Tibial nerve (tissue), 4 donors: ENCODE data around the gene KIRREL3. TPM values are rescaled to one million over a fixed set of nuclear protein-coding genes. Genes with fewer than 3 reads are reported as not detected.

Experiments used
- DNase-seq, 2 donors: peaks; one replicate each; pipeline ENCODE4 v3.0.0-alpha.2; 2019; ENCODE audit warnings: low spot score in 2 of 2
- H3K27ac ChIP-seq, 4 donors: fragments of 200-600 bp; sonication (generic) in 3 of 4; one replicate each; pipeline ENCODE4 v1.5.1; 2017 to 2019; ENCODE audit warnings: mild to moderate bottlenecking in 1 of 4
- H3K27me3 ChIP-seq, 2 donors: fragments of 200-600 bp; sonication (generic) in 1 of 2; one replicate each; pipeline versions ENCODE4 v1.5.1 to v1.6.0; 2017 to 2019
- H3K36me3 ChIP-seq, 3 donors: fragments of 200-600 bp; sonication (generic); one replicate each; pipeline ENCODE4 v1.5.1; 2018 to 2019
- H3K4me1 ChIP-seq, 4 donors: fragments of 200-600 bp; sonication (generic) in 3 of 4; one replicate each; pipeline ENCODE4 v1.5.1; 2017 to 2019
- H3K4me3 ChIP-seq, 4 donors: fragments of 200-600 bp; sonication (generic) in 3 of 4; one replicate each; pipeline ENCODE4 v1.5.1; 2017 to 2019; ENCODE audit warnings: mild to moderate bottlenecking in 1 of 4, moderate library complexity in 1 of 4
- H3K9me3 ChIP-seq, 4 donors: fragments of 200-600 bp; sonication (generic) in 3 of 4; one replicate each; pipeline ENCODE4 v1.5.1; 2017 to 2019
- EP300 ChIP-seq, 2 donors: sonication (generic); formaldehyde crosslinking; IDR thresholded peaks; one replicate each; pipeline ENCODE4 v1.6.1; 2017; ENCODE audit warnings: antibody characterized with exemption in 2 of 2, mild to moderate bottlenecking in 1 of 2
- POLR2A ChIP-seq, 2 donors: fragments of 450-650 bp; IDR thresholded peaks; one replicate each; pipeline ENCODE4 v1.6.1; 2017; ENCODE audit warnings: antibody characterized with exemption in 2 of 2, mild to moderate bottlenecking in 2 of 2, moderate library complexity in 2 of 2
- WGBS, 2 donors: methylation state at CpG; one replicate each; pipeline ENCODE4 v1.1.5; 2018; 5-methylcytosine and 5-hydroxymethylcytosine counted together
- total RNA-seq, 4 donors: library from RNA; depleted of rRNA; stranded (reverse); fragments of >200 nt; gene quantifications; one replicate each; pipeline ENCODE4 v1.1.0, GENCODE V29; 2016
- TF ChIP-seq, protein P1 (sequence below), 5 experiments: fragments of 200-600 bp in 3 of 5; fragments of 450-650 bp in 2 of 5; sonication (generic) in 3 of 5; IDR thresholded peaks; one replicate each; pipeline ENCODE4 v1.5.1; 2016 to 2019; ENCODE audit warnings: antibody characterized with exemption in 5 of 5, mild to moderate bottlenecking in 3 of 5, moderate library complexity in 2 of 5

The KIRREL3 gene
- total RNA-seq, 4 donors from 2014 or later, result not detected

- no peaks in the 10 kb centered on the region for H3K36me3 ChIP-seq
- H3K4me1 ChIP-seq, result peaks cover 0 to 12% (median 0%) of the 10 kb centered on the region in 4 donors
- no peak for TF ChIP-seq POLR2A (IDR thresholded peaks at IDR 0.05)
- TF ChIP-seq EP300 (IDR thresholded peaks at IDR 0.05), result no peak
- TF ChIP-seq, protein P1, sequence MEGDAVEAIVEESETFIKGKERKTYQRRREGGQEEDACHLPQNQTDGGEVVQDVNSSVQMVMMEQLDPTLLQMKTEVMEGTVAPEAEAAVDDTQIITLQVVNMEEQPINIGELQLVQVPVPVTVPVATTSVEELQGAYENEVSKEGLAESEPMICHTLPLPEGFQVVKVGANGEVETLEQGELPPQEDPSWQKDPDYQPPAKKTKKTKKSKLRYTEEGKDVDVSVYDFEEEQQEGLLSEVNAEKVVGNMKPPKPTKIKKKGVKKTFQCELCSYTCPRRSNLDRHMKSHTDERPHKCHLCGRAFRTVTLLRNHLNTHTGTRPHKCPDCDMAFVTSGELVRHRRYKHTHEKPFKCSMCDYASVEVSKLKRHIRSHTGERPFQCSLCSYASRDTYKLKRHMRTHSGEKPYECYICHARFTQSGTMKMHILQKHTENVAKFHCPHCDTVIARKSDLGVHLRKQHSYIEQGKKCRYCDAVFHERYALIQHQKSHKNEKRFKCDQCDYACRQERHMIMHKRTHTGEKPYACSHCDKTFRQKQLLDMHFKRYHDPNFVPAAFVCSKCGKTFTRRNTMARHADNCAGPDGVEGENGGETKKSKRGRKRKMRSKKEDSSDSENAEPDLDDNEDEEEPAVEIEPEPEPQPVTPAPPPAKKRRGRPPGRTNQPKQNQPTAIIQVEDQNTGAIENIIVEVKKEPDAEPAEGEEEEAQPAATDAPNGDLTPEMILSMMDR (IDR thresholded peaks at IDR 0.05), result no peak
- H3K27me3 ChIP-seq, result peaks cover 0 to 6% of the 10 kb centered on the region in 2 donors
- H3K4me3 ChIP-seq, result no peak overlapping the region
- H3K27ac ChIP-seq, result no peak overlapping the region
- WGBS, 2 donors, result 63 to 67% methylated on average over 14 of the region's 14 CpGs
- peaks cover 0 to 6% (median 0%) of the 10 kb centered on the region in 4 donors for H3K9me3 ChIP-seq
- DNase-seq, result no peak
These were observed 31.7 kb downstream of the KIRREL3 start for GRCh38 chr11:126968915-126969314.

DNA sequence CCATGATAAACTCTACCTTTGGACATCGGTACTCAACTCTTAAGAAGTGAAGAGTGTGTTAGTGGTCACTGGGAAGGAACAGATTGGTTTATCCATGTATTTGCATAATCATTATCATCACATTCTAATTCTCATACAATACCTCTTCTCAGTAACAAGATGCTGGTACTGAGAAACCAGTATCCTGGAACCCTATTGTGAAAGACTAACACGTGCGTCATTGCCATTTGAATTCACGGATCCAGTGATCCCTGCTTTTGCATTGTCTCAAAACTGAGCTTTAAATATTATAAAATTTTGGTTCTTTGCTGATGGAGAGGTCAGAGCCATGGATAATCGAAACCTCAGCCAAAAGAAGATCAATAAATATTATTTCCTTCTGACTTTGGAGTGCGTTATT is 35.2 kb downstream of the KIRREL3 start:
- Histone ChIP-seq H3K36me3 (no peaks in the 10 kb centered on the region), H3K4me3 (no peak overlapping the region), H3K27ac (no peak overlapping the region), H3K9me3 (no peaks in the 10 kb centered on the region), H3K4me1 (peaks cover 0 to 12% (median 0%) of the 10 kb centered on the region in 4 donors), H3K27me3 (peaks cover 0 to 6% of the 10 kb centered on the region in 2 donors)
- TF ChIP-seq POLR2A (IDR thresholded peaks at IDR 0.05) (no peak), EP300 (IDR thresholded peaks at IDR 0.05) (no peak)
- TF ChIP-seq, protein P1 (IDR thresholded peaks at IDR 0.05), result no peak
- 78 to 79% methylated on average over 6 of the region's 6 CpGs for WGBS, 2 donors
- no peak for DNase-seq

DNA sequence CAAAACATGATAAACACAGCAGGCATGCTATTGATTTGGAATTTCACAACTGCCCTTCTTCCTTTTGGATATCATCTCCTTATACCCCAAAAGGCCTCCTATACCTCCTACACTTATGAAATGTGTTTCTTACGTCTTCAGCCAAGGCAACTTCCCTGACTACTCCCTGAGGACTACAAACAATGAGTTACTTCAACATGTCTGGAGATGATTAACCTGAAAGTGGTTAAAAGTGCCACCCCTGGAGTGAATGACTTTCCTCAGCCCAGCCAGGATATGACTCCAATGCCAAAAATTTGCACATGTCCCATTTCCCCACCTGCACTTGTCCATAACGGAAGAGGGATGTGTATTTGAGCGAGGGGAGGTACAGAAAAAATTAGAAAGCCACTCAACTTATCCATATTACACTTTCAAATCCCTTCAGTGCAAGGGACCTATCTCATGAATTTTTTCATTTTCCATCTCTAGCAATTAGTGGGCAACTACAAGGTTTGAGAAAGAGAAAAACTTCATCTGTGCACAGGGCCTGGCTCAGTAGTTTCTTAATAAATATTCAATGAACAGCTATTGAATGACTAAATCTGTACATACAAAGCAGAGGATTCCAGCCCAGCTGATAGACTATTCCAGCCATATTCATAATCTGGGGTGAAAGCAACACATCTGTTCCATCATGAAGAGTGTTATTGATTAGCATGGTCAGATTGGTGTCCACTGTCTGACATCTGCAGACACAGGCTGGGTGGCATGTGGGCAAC is 36.8 kb downstream of the KIRREL3 start:
- Histone ChIP-seq H3K4me1 (no peaks in the 10 kb centered on the region), H3K4me3 (no peak overlapping the region), H3K9me3 (no peaks in the 10 kb centered on the region), H3K27me3 (peaks cover 0 to under 1% of the 10 kb centered on the region in 2 donors), H3K36me3 (no peaks in the 10 kb centered on the region), H3K27ac (no peak overlapping the region)
- 69 to 70% methylated on average over 3 of the region's 3 CpGs for WGBS, 2 donors
- TF ChIP-seq POLR2A (IDR thresholded peaks at IDR 0.05), result no peak
- TF ChIP-seq, protein P1 (IDR thresholded peaks at IDR 0.05), result no peak
- TF ChIP-seq EP300 (IDR thresholded peaks at IDR 0.05), result no peak
- no peak for DNase-seq

- DNase-seq, result no peak
- 38 to 44% methylated on average over 1 of the region's 1 CpG for WGBS, 2 donors
- Histone ChIP-seq H3K27ac (no peak overlapping the region), H3K4me3 (no peak overlapping the region), H3K9me3 (no peaks in the 10 kb centered on the region), H3K27me3 (no peaks in the 10 kb centered on the region), H3K36me3 (no peaks in the 10 kb centered on the region), H3K4me1 (no peaks in the 10 kb centered on the region)
- TF ChIP-seq, protein P1 (IDR thresholded peaks at IDR 0.05), result no peak
- TF ChIP-seq POLR2A (IDR thresholded peaks at IDR 0.05) (no peak), EP300 (IDR thresholded peaks at IDR 0.05) (no peak)
These were observed 37.5 kb downstream of the KIRREL3 start for GRCh38 chr11:126963115-126963514.

DNA sequence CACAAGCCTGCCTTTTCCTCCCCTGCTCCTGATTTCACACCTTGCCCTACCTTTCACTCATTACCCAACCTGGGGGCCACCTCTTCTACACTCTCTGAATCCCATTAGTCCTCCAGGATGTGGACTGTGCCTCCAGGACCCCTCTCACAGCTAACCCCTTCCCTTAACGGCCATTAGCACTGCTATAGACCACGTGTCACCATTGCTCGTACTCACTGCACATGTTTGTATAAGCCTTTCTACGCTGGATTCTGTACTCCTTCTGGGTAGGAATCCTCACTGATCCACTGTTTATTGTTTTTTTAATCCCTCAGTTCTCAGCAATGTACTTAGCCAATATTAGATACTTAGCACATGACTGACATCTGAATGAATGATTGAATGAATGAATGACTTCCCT is 40.9 kb downstream of the KIRREL3 start:
- Histone ChIP-seq H3K27me3 (no peaks in the 10 kb centered on the region), H3K27ac (no peak overlapping the region), H3K9me3 (no peaks in the 10 kb centered on the region), H3K4me3 (no peak overlapping the region), H3K36me3 (no peaks in the 10 kb centered on the region), H3K4me1 (no peaks in the 10 kb centered on the region)
- WGBS, 2 donors, result 84 to 86% methylated on average over 4 of the region's 4 CpGs
- TF ChIP-seq EP300 (IDR thresholded peaks at IDR 0.05), result no peak
- TF ChIP-seq POLR2A (IDR thresholded peaks at IDR 0.05), result no peak
- TF ChIP-seq, protein P1 (IDR thresholded peaks at IDR 0.05), result no peak
- DNase-seq, result no peak
